Measurements from ENCODE around the gene LYPD1. TPM values are rescaled to one million over a fixed set of nuclear protein-coding genes. Genes with fewer than 3 reads are reported as not detected.

The LYPD1 gene
- total RNA-seq, 1 donor from 2014 or later = 61.6 TPM

DNA sequence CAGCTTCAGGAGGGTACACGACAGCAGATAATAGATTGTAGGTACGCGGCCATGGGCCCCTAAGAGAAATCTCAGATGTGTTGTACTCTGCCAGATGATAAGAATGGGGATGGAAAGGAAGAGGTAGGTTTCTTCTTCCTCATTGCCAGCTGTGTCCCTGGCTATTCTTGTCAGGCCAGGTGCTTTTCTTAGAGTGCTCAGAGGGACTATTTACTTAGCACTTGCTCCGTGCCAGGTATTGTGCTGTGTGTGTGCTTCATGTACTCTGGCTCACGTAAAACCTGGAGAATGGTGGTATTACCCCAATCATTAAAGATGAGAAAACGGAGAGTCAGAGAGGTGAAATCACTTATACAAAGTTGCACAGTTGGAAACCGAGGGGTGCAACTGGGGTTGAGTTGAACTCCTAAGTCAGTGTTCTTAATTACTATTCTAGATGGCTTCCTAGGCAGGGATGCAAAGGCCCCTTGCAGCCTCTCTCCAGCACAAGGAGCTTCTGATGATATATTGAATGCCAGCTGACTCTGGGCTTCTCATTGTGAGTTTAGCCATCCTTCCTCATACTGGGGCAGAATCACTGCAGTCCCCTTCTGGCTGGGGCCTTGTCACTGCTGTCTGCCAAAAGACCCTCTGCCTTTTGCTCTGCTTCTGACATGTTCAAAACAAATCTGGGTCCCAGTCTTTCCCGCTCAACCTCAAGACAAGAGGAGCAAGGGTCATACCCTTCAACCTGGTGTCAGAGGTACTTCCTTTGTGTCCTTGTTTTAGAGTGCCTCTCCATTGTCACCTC is 60.7 kb downstream of the LYPD1 start:
- FAIRE-seq (no peak), DNase-seq (ENCODE audit: low read depth) (no peak)
- Mint-ChIP-seq H3K4me1 (ENCODE audit: low read depth, unreplicated experiment) (peaks cover 2% of the 10 kb centered on the region), H3K9me3 (ENCODE audit: unreplicated experiment) (no peaks in the 10 kb centered on the region), H3K4me3 (ENCODE audit: unreplicated experiment) (no peak overlapping the region), H3K27ac (ENCODE audit: unreplicated experiment) (no peak overlapping the region), H3K36me3 (ENCODE audit: low read depth, unreplicated experiment) (no peaks in the 10 kb centered on the region), H3K27me3 (ENCODE audit: low read depth, unreplicated experiment) (peaks cover 18% of the 10 kb centered on the region)
- TF ChIP-seq EZH2 (IDR thresholded peaks at IDR 0.05; ENCODE audit: insufficient read depth, low read length) = no peak
- TF ChIP-seq, protein P1, sequence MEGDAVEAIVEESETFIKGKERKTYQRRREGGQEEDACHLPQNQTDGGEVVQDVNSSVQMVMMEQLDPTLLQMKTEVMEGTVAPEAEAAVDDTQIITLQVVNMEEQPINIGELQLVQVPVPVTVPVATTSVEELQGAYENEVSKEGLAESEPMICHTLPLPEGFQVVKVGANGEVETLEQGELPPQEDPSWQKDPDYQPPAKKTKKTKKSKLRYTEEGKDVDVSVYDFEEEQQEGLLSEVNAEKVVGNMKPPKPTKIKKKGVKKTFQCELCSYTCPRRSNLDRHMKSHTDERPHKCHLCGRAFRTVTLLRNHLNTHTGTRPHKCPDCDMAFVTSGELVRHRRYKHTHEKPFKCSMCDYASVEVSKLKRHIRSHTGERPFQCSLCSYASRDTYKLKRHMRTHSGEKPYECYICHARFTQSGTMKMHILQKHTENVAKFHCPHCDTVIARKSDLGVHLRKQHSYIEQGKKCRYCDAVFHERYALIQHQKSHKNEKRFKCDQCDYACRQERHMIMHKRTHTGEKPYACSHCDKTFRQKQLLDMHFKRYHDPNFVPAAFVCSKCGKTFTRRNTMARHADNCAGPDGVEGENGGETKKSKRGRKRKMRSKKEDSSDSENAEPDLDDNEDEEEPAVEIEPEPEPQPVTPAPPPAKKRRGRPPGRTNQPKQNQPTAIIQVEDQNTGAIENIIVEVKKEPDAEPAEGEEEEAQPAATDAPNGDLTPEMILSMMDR (IDR thresholded peaks at IDR 0.05; ENCODE audit: insufficient read depth, low read depth, low read length) = no peak
- no peaks in the 10 kb centered on the region for H3K27me3 ChIP-seq (ENCODE audit: insufficient read depth, low read length)
- H3K36me3 ChIP-seq (ENCODE audit: insufficient read depth, low read length) = no peaks in the 10 kb centered on the region
- H3K4me2 ChIP-seq (ENCODE audit: low read length) = no peak overlapping the region
- H3K4me1 ChIP-seq (ENCODE audit: insufficient read depth, low read length) = no peaks in the 10 kb centered on the region
- no peak overlapping the region for H3K4me3 ChIP-seq (ENCODE audit: insufficient read depth, low read depth, low read length)
- no peaks in the 10 kb centered on the region for H4K20me1 ChIP-seq (ENCODE audit: insufficient read depth, low read length)
- H2AFZ ChIP-seq (ENCODE audit: low read depth, low read length) = no peak overlapping the region
- no peaks in the 10 kb centered on the region for H3K9me3 ChIP-seq (ENCODE audit: insufficient read depth, low read depth, low read length)
- no peak overlapping the region for H3K27ac ChIP-seq (ENCODE audit: low read depth, low read length)
- no peak overlapping the region for H3K9ac ChIP-seq (ENCODE audit: low read length)
- no peaks in the 10 kb centered on the region for H3K79me2 ChIP-seq (ENCODE audit: insufficient read depth, low read length)

DNA sequence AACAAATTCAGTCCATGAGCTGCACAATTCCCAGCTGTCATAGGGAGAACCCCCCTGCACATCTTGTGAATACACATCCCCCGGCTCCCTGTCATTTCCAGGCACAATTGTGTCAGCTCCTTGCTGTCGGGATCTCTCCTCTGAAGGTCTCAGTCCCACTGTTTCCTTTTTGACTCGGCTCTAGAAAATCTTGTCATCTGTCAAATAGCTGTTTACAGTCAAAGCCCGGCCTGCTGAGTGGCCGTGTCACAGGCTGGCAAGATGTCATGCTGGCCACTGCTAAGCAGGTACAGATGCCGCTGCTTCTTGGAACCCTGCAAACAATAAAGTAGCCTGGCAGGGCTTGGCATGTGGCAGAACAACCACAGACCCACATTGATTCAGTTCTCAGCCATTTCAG is 61.7 kb downstream of the LYPD1 start:
- H3K27ac ChIP-seq (ENCODE audit: low read depth, low read length) = no peak overlapping the region
- H3K27ac Mint-ChIP-seq (ENCODE audit: unreplicated experiment) = no peak overlapping the region

More for the DNA sequence above, 61.7 kb downstream of the LYPD1 start:
- FAIRE-seq (no peak), DNase-seq (ENCODE audit: low read depth) (no peak)
- H3K9me3 Mint-ChIP-seq (ENCODE audit: unreplicated experiment) = no peaks in the 10 kb centered on the region
- H2AFZ ChIP-seq (ENCODE audit: low read depth, low read length) = no peak overlapping the region
- TF ChIP-seq, protein P1 (IDR thresholded peaks at IDR 0.05; ENCODE audit: insufficient read depth, low read depth, low read length) = no peak
- no peak for TF ChIP-seq EZH2 (IDR thresholded peaks at IDR 0.05; ENCODE audit: insufficient read depth, low read length)
- no peaks in the 10 kb centered on the region for H3K9me3 ChIP-seq (ENCODE audit: insufficient read depth, low read depth, low read length)
- H3K4me3 Mint-ChIP-seq (ENCODE audit: unreplicated experiment) = no peak overlapping the region
- H3K4me2 ChIP-seq (ENCODE audit: low read length) = no peak overlapping the region
- no peaks in the 10 kb centered on the region for H4K20me1 ChIP-seq (ENCODE audit: insufficient read depth, low read length)
- H3K36me3 Mint-ChIP-seq (ENCODE audit: low read depth, unreplicated experiment) = no peaks in the 10 kb centered on the region
- no peak overlapping the region for H3K4me3 ChIP-seq (ENCODE audit: insufficient read depth, low read depth, low read length)
- peaks cover 13% of the 10 kb centered on the region for H3K27me3 Mint-ChIP-seq (ENCODE audit: low read depth, unreplicated experiment)
- no peaks in the 10 kb centered on the region for H3K79me2 ChIP-seq (ENCODE audit: insufficient read depth, low read length)
- no peak overlapping the region for H3K9ac ChIP-seq (ENCODE audit: low read length)
- no peaks in the 10 kb centered on the region for H3K4me1 ChIP-seq (ENCODE audit: insufficient read depth, low read length)
- peaks cover 2% of the 10 kb centered on the region for H3K4me1 Mint-ChIP-seq (ENCODE audit: low read depth, unreplicated experiment)
- H3K36me3 ChIP-seq (ENCODE audit: insufficient read depth, low read length) = no peaks in the 10 kb centered on the region
- H3K27me3 ChIP-seq (ENCODE audit: insufficient read depth, low read length) = no peaks in the 10 kb centered on the region
